22Rv1 (cell line): ENCODE data around the gene GNB1.
"Not testable (repeated sequence)": the region's sequence is repeated elsewhere in the genome, so short reads cannot be mapped to it uniquely, and the experiment has no call there.

ENCODE experiments used
- ZFX ChIP-seq: fragments of 450-650 bp; IDR thresholded peaks from 2 replicates; pipeline ENCODE4 v1.6.1; 2017; ENCODE audit warnings: antibody characterized with exemption, borderline replicate concordance
- TF ChIP-seq, protein P1 (sequence below): fragments of 450-650 bp; IDR thresholded peaks from 2 replicates; pipeline ENCODE4 v1.5.1; 2017; ENCODE audit warnings: mild to moderate bottlenecking

DNA sequence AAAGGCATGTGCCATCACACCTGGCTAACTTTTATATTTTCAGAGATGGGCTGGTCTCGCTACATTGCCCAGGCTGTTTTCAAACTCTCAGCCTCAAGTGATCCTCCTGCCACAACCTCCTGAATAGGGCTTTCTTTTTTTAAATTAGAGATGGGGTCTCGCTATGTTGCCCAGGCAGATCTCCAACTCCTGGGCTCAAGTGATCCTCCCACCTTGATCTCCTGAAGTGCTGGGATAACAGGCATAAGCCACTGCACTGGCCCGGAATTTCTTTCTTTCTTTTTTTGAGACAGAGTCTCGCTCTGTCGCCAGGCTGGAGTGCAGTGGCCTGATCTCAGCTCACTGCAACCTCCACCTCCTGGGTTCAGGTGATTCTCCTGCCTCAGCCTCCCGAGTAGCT lies 34.7 kb downstream of the GNB1 start:
- TF ChIP-seq, protein P1, sequence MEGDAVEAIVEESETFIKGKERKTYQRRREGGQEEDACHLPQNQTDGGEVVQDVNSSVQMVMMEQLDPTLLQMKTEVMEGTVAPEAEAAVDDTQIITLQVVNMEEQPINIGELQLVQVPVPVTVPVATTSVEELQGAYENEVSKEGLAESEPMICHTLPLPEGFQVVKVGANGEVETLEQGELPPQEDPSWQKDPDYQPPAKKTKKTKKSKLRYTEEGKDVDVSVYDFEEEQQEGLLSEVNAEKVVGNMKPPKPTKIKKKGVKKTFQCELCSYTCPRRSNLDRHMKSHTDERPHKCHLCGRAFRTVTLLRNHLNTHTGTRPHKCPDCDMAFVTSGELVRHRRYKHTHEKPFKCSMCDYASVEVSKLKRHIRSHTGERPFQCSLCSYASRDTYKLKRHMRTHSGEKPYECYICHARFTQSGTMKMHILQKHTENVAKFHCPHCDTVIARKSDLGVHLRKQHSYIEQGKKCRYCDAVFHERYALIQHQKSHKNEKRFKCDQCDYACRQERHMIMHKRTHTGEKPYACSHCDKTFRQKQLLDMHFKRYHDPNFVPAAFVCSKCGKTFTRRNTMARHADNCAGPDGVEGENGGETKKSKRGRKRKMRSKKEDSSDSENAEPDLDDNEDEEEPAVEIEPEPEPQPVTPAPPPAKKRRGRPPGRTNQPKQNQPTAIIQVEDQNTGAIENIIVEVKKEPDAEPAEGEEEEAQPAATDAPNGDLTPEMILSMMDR: not testable (repeated sequence)
- not testable (repeated sequence) for TF ChIP-seq ZFX
